RWPE2 (cell line): ENCODE results near the gene SUMO2.
"Not testable (repeated sequence)": the region's sequence is repeated elsewhere in the genome, so short reads cannot be mapped to it uniquely, and the experiment has no call there.

ENCODE experiments used
- ATAC-seq: fragments of 200-7000 bp; cut with Tn5 transposase; 3 replicates; pipeline ENCODE4 v1.9.1; 2021; ENCODE audit warnings: low read depth
- DNase-seq: peaks from one replicate; pipeline ENCODE4 v3.0.0-alpha.2; 2020; ENCODE audit warnings: low spot score
- H3K27ac ChIP-seq: fragments of 450-650 bp; 2 replicates; pipeline ENCODE4 v1.5.1; 2017; ENCODE audit warnings: mild to moderate bottlenecking; ENCODE audit not compliant: poor library complexity, severe bottlenecking
- H3K27me3 ChIP-seq: fragments of 250-450 bp; sonication (Bioruptor Pico); 2 replicates; pipeline ENCODE4 v1.5.1; 2021; ENCODE audit warnings: mild to moderate bottlenecking, moderate library complexity; ENCODE audit not compliant: insufficient read depth, poor library complexity, severe bottlenecking
- H3K36me3 ChIP-seq: fragments of 250-450 bp; sonication (Bioruptor Pico); 2 replicates; pipeline ENCODE4 v1.5.1; 2020; ENCODE audit warnings: low read depth, mild to moderate bottlenecking, moderate library complexity
- H3K4me1 ChIP-seq: fragments of 250-450 bp; sonication (Bioruptor Pico); 2 replicates; pipeline ENCODE4 v1.5.1; 2021; ENCODE audit warnings: mild to moderate bottlenecking, moderate library complexity; ENCODE audit not compliant: insufficient read depth, poor library complexity, severe bottlenecking
- H3K4me3 ChIP-seq: fragments of 250-450 bp; sonication (Bioruptor Pico); 2 replicates; pipeline ENCODE4 v1.5.1; 2021; ENCODE audit warnings: mild to moderate bottlenecking, moderate library complexity; ENCODE audit not compliant: severe bottlenecking
- H3K9me3 ChIP-seq: fragments of 250-450 bp; sonication (Bioruptor Pico); 2 replicates; pipeline ENCODE4 v1.5.1; 2021; ENCODE audit warnings: mild to moderate bottlenecking, moderate library complexity; ENCODE audit not compliant: severe bottlenecking
- CTCF ChIP-seq: fragments of 450-650 bp; IDR thresholded peaks from one replicate; pipeline ENCODE4 v1.5.1; 2017; ENCODE audit warnings: mild to moderate bottlenecking, moderate library complexity; ENCODE audit not compliant: poor library complexity, severe bottlenecking

Gene SUMO2

GRCh38 chr17:75168998-75169397, 13.8 kb downstream of the SUMO2 start:
- H3K36me3 ChIP-seq: peaks cover 90% of the 10 kb centered on the region
- no peak overlapping the region for H3K27ac ChIP-seq
- no peak for ATAC-seq
- TF ChIP-seq CTCF: no peak
- H3K4me3 ChIP-seq: no peak overlapping the region
- H3K27me3 ChIP-seq: no peaks in the 10 kb centered on the region
- peaks cover 5% of the 10 kb centered on the region for H3K4me1 ChIP-seq
- no peaks in the 10 kb centered on the region for H3K9me3 ChIP-seq
- DNase-seq: peak; percentile 20

GRCh38 chr17:75164606-75165005, 18.2 kb downstream of the SUMO2 start:
- H3K4me1 ChIP-seq, H3K4me3 ChIP-seq, H3K27ac ChIP-seq, H3K27me3 ChIP-seq, ATAC-seq, H3K9me3 ChIP-seq: not testable (repeated sequence)
- H3K36me3 ChIP-seq: peaks cover 46% of the 10 kb centered on the region
- DNase-seq: peak; percentile 2

- Histone ChIP-seq H3K4me3 (no peak overlapping the region), H3K4me1 (peaks cover 19% of the 10 kb centered on the region), H3K9me3 (no peaks in the 10 kb centered on the region), H3K27ac (no peak overlapping the region), H3K27me3 (no peaks in the 10 kb centered on the region), H3K36me3 (peaks cover 31% of the 10 kb centered on the region)
- DNase-seq: peak; percentile 11
- TF ChIP-seq CTCF: no peak
- no peak for ATAC-seq
These were observed 19.7 kb downstream of the SUMO2 start for GRCh38 chr17:75163074-75163473.

GRCh38 chr17:75160211-75160610, 22.5 kb downstream of the SUMO2 start:
- no peak for DNase-seq
- Histone ChIP-seq H3K4me3 (no peak overlapping the region), H3K36me3 (peaks cover 4% of the 10 kb centered on the region), H3K27ac (peak overlapping the region; percentile 88), H3K9me3 (no peaks in the 10 kb centered on the region), H3K27me3 (no peaks in the 10 kb centered on the region), H3K4me1 (peaks cover 21% of the 10 kb centered on the region)
- no peak for TF ChIP-seq CTCF
- ATAC-seq: no peak

- H3K4me3 ChIP-seq: no peak overlapping the region
- H3K9me3 ChIP-seq: no peaks in the 10 kb centered on the region
- TF ChIP-seq CTCF: no peak
- ATAC-seq (peak; percentile 78), DNase-seq (peak; percentile 75)
- no peaks in the 10 kb centered on the region for H3K27me3 ChIP-seq
- H3K4me1 ChIP-seq: peaks cover 27% of the 10 kb centered on the region
- H3K36me3 ChIP-seq: no peaks in the 10 kb centered on the region
- H3K27ac ChIP-seq: peak overlapping the region; percentile 88
These were observed 23.3 kb downstream of the SUMO2 start for GRCh38 chr17:75159196-75160031.

GRCh38 chr17:75158480-75158879, 24.3 kb downstream of the SUMO2 start:
- not testable (repeated sequence) for H3K9me3 ChIP-seq, ATAC-seq, H3K4me3 ChIP-seq, H3K36me3 ChIP-seq, H3K27me3 ChIP-seq
- Histone ChIP-seq H3K4me1 (peaks cover 27% of the 10 kb centered on the region), H3K27ac (peak overlapping the region; percentile 88)
- peak; percentile 12 for DNase-seq
